ENCODE data around the gene GALR2.
"Not testable (repeated sequence)": the region's sequence is repeated elsewhere in the genome, so short reads cannot be mapped to it uniquely, and the experiment has no call there.

GALR2 gene

GRCh38 chr17:76074390-76075363 is at the start of gene GALR2:
Gene GALR2, plus strand, starts transcription at chr17:76074781. Its CDS starts 103 bp downstream, at chr17:76074884.
- no peak for FAIRE-seq

- FAIRE-seq, result no peak
Observed at GRCh38 chr17:76025294-76025693, 49.3 kb upstream of the GALR2 start.

- FAIRE-seq, result no peak
Observed at GRCh38 chr17:76026714-76027158, 47.8 kb upstream of the GALR2 start.

- no peak for FAIRE-seq
Observed at GRCh38 chr17:76027159-76027839, 47.3 kb upstream of the GALR2 start, which contains the start of gene EVPL. Gene EVPL, minus strand, starts transcription at chr17:76027306. Its CDS starts 108 bp downstream, at chr17:76027198.

- no peak for FAIRE-seq
Observed at GRCh38 chr17:76032073-76032779, 42.4 kb upstream of the GALR2 start.

- FAIRE-seq, result no peak
Observed at GRCh38 chr17:76032780-76033108, 41.8 kb upstream of the GALR2 start.

GRCh38 chr17:76033139-76033538 is 41.4 kb upstream of the GALR2 start:
- FAIRE-seq, result no peak

GRCh38 chr17:76034428-76035350 is 39.9 kb upstream of the GALR2 start:
- no peak for FAIRE-seq

GRCh38 chr17:76036497-76037261 is 37.9 kb upstream of the GALR2 start:
- no peak for FAIRE-seq

GRCh38 chr17:76038050-76038449 is 36.5 kb upstream of the GALR2 start:
- FAIRE-seq, result no peak

- no peak for FAIRE-seq
Observed at GRCh38 chr17:76039121-76039520, 35.5 kb upstream of the GALR2 start.

GRCh38 chr17:76040376-76040775 is 34.2 kb upstream of the GALR2 start:
- no peak for FAIRE-seq

GRCh38 chr17:76042868-76043267 is 31.7 kb upstream of the GALR2 start:
- not testable (repeated sequence) for FAIRE-seq

GRCh38 chr17:76044475-76045007 is 30.0 kb upstream of the GALR2 start:
- not testable (repeated sequence) for FAIRE-seq

GRCh38 chr17:76046064-76046463 is 28.5 kb upstream of the GALR2 start:
- no peak for FAIRE-seq

- no peak for FAIRE-seq
Observed at GRCh38 chr17:76048025-76048605, 26.5 kb upstream of the GALR2 start.

- no peak for FAIRE-seq
Observed at GRCh38 chr17:76048711-76049110, 25.9 kb upstream of the GALR2 start.

GRCh38 chr17:76049239-76049638 is 25.3 kb upstream of the GALR2 start:
- FAIRE-seq, result no peak

GRCh38 chr17:76049836-76050537 is 24.6 kb upstream of the GALR2 start:
- no peak for FAIRE-seq

All from G401.6 (cell line).